PC-3 (cell line): ENCODE results near the gene ICE1.

Experiments
- EZH2 ChIP-seq: fragments of 300-600 bp; sonication (generic); IDR thresholded peaks from one replicate; pipeline ENCODE4 v1.6.1; 2017; ENCODE audit warnings: antibody characterized with exemption, mild to moderate bottlenecking, low read length; ENCODE audit not compliant: unreplicated experiment
- TF ChIP-seq, protein P1 (sequence below): fragments of 300-600 bp; sonication (generic); conservative IDR thresholded peaks from 2 replicates; pipeline ENCODE4 v1.5.1; 2017; ENCODE audit warnings: antibody characterized with exemption, low read depth, mild to moderate bottlenecking, low read length

GRCh38 chr5:5419291-5420210, 2.9 kb upstream of the ICE1 start:
- TF ChIP-seq, protein P1, sequence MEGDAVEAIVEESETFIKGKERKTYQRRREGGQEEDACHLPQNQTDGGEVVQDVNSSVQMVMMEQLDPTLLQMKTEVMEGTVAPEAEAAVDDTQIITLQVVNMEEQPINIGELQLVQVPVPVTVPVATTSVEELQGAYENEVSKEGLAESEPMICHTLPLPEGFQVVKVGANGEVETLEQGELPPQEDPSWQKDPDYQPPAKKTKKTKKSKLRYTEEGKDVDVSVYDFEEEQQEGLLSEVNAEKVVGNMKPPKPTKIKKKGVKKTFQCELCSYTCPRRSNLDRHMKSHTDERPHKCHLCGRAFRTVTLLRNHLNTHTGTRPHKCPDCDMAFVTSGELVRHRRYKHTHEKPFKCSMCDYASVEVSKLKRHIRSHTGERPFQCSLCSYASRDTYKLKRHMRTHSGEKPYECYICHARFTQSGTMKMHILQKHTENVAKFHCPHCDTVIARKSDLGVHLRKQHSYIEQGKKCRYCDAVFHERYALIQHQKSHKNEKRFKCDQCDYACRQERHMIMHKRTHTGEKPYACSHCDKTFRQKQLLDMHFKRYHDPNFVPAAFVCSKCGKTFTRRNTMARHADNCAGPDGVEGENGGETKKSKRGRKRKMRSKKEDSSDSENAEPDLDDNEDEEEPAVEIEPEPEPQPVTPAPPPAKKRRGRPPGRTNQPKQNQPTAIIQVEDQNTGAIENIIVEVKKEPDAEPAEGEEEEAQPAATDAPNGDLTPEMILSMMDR = peak; percentile 91
- TF ChIP-seq EZH2 = no peak
